ENCODE results near the gene LRBA.

DNA sequence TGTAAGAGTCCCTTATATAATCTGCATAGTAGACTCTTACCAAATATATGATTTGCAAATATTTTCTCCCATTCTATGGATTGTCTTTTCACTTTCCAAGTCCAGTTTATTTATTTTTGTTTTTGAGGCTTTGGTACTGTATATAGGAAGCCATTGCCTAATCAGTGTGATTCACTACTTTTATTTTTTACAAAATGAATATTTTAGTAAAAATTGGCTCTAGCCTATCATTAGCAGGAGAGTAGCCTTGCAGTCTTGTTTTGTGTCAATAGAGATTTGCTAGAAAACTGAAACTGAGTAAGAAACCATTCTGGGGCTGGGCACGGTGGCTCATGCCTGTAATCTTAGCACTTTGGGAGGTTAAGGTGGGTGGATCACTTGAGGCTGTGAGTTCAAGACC lies 633.1 kb downstream of the LRBA start:
- TF ChIP-seq POLR2A (IDR thresholded peaks at IDR 0.05; ENCODE audit: low read depth, low read length), result no peak
- no peak for TF ChIP-seq POLR2AphosphoS5 (IDR thresholded peaks at IDR 0.05; ENCODE audit: low read depth, low read length)
- TF ChIP-seq SPI1 (IDR thresholded peaks at IDR 0.05; ENCODE audit: low read depth, low read length), result no peak
- TF ChIP-seq TAF1 (IDR thresholded peaks at IDR 0.05; ENCODE audit: low read depth, low read length), result no peak
- no peak for TF ChIP-seq POU2F2 (IDR thresholded peaks at IDR 0.05; ENCODE audit: low read depth, low read length)

All from GM12891 (cell line).